ENCODE measurements around the gene CNTN1.

DNA sequence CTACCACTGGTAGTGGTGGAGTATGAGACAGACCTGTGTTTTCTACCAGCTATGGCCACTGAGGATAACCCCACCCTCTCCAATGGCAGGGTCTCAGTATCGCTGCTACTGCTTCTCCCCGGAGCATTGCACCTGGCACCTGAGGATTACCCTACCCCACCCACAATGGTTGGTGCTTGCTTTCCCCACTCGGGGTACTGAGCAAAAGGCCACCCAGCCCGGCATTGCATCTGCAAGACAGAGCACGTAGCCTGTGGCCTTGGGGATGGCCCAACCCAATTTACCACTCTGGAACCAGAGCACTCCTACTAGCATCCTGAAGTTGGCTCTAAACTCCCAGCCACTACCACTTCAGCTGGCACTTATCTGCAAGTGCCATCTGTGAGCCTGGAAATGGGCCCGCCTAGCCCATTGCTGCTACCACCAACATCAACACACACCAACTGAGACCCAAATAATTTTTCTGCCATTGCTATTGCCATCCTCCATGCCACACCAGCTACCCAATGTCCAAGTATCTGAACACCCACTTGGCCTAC lies 145.7 kb downstream of the CNTN1 start:
- TF ChIP-seq, protein P1, sequence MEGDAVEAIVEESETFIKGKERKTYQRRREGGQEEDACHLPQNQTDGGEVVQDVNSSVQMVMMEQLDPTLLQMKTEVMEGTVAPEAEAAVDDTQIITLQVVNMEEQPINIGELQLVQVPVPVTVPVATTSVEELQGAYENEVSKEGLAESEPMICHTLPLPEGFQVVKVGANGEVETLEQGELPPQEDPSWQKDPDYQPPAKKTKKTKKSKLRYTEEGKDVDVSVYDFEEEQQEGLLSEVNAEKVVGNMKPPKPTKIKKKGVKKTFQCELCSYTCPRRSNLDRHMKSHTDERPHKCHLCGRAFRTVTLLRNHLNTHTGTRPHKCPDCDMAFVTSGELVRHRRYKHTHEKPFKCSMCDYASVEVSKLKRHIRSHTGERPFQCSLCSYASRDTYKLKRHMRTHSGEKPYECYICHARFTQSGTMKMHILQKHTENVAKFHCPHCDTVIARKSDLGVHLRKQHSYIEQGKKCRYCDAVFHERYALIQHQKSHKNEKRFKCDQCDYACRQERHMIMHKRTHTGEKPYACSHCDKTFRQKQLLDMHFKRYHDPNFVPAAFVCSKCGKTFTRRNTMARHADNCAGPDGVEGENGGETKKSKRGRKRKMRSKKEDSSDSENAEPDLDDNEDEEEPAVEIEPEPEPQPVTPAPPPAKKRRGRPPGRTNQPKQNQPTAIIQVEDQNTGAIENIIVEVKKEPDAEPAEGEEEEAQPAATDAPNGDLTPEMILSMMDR (IDR thresholded peaks at IDR 0.05): no peak
- no peak for TF ChIP-seq POLR2A (IDR thresholded peaks at IDR 0.05)
